Hepatocyte (in vitro differentiated cells): Measurements from ENCODE around the gene UTF1.

ENCODE experiments used
- EZH2 ChIP-seq: fragments of 200-600 bp; sonication (generic); IDR thresholded peaks from 2 replicates; pipeline ENCODE4 v1.6.1; 2016; ENCODE audit warnings: antibody characterized with exemption, mild to moderate bottlenecking, borderline replicate concordance
- EZH2phosphoT487 ChIP-seq: fragments of 200-600 bp; sonication (generic); IDR thresholded peaks from one replicate; pipeline ENCODE4 v1.6.1; 2018; ENCODE audit warnings: antibody characterized with exemption, mild to moderate bottlenecking, low read depth, moderate library complexity; ENCODE audit not compliant: unreplicated experiment, severe bottlenecking

- no peak for TF ChIP-seq EZH2phosphoT487
- TF ChIP-seq EZH2 = no peak
Measured at GRCh38 chr10:133267829-133268228, 37.8 kb downstream of the UTF1 start.
